IgD-negative memory B cell (primary cell): Measurements from ENCODE around the gene RSF1. TPM values are rescaled to one million over a fixed set of nuclear protein-coding genes. Genes with fewer than 3 reads are reported as not detected.

Experiments used
- H3K27ac Mint-ChIP-seq, 3 donors: one replicate each; pipeline ENCODE4 v1.8.0; 2020 to 2022; ENCODE audit warnings: mild to moderate bottlenecking in 3 of 3, mixed read lengths in 3 of 3, moderate library complexity in 1 of 3
- H3K27me3 Mint-ChIP-seq: one replicate; pipeline ENCODE4 v1.8.0; 2021; ENCODE audit warnings: mixed read lengths
- H3K36me3 Mint-ChIP-seq: one replicate; pipeline ENCODE4 v1.8.0; 2020; ENCODE audit warnings: mild to moderate bottlenecking, mixed read lengths
- H3K4me1 Mint-ChIP-seq, 3 donors: one replicate each; pipeline ENCODE4 v1.8.0; 2020 to 2022; ENCODE audit warnings: mixed read lengths in 3 of 3, mild to moderate bottlenecking in 1 of 3
- H3K4me3 Mint-ChIP-seq, 4 donors: one replicate each; pipeline ENCODE4 v1.8.0; 2020 to 2022; ENCODE audit warnings: mild to moderate bottlenecking in 4 of 4, mixed read lengths in 4 of 4, moderate library complexity in 3 of 4
- H3K9me3 Mint-ChIP-seq, 3 donors: one replicate each; pipeline ENCODE4 v1.8.0; 2020 to 2021; ENCODE audit warnings: mixed read lengths in 3 of 3, mild to moderate bottlenecking in 1 of 3
- polyA plus RNA-seq: library from polyadenylated mRNA; unstranded; fragments of 300-500 nt; fragmentation: Illumina TruSeq; gene quantifications from one replicate; pipeline ENCODE4 v1.2.3, GENCODE V29; 2021

Gene RSF1
- polyA plus RNA-seq, 1 donor from 2014 or later, result 57.0 TPM

- Mint-ChIP-seq H3K4me3 (no peak overlapping the region), H3K27me3 (no peaks in the 10 kb centered on the region), H3K4me1 (peaks cover 32 to 43% (median 42%) of the 10 kb centered on the region in 3 donors), H3K9me3 (no peaks in the 10 kb centered on the region), H3K27ac (no peak overlapping the region), H3K36me3 (peaks cover 2% of the 10 kb centered on the region)
Observed at GRCh38 chr11:77783025-77783424, 37.5 kb downstream of the RSF1 start.

GRCh38 chr11:77779935-77780334 is 40.6 kb downstream of the RSF1 start:
- H3K27me3 Mint-ChIP-seq, result no peaks in the 10 kb centered on the region
- no peaks in the 10 kb centered on the region for H3K9me3 Mint-ChIP-seq
- H3K4me1 Mint-ChIP-seq, result peaks cover 29 to 46% (median 35%) of the 10 kb centered on the region in 3 donors
- H3K36me3 Mint-ChIP-seq, result peaks cover 5% of the 10 kb centered on the region
- H3K27ac Mint-ChIP-seq, result no peak overlapping the region
- no peak overlapping the region for H3K4me3 Mint-ChIP-seq

GRCh38 chr11:77778549-77778948 is 42.0 kb downstream of the RSF1 start:
- Mint-ChIP-seq H3K36me3 (peaks cover 5% of the 10 kb centered on the region), H3K4me3 (no peak overlapping the region), H3K27ac (no peak overlapping the region), H3K27me3 (no peaks in the 10 kb centered on the region), H3K9me3 (no peaks in the 10 kb centered on the region), H3K4me1 (peaks cover 28 to 35% (median 29%) of the 10 kb centered on the region in 3 donors)

DNA sequence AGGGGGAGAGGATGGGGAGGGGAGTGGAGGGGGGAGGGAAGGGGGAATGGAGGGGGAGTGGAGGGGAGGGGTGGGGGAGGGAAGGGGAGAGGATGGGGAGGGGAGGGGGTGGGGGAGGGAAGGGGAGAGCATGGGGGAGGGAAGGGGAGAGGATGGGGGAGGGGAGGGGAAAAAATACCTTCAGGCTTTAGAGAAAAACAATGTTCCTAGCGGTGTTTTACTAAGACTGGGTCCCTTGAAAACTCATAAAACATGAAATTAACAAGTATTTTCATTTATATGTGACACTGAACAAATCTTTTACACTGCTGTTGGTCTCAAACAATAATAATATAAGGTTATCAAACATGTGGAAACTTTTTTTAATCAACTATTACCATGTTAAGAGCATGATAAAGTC is 42.4 kb downstream of the RSF1 start:
- peaks cover 29 to 36% (median 31%) of the 10 kb centered on the region in 3 donors for H3K4me1 Mint-ChIP-seq
- no peak overlapping the region for H3K4me3 Mint-ChIP-seq
- no peaks in the 10 kb centered on the region for H3K27me3 Mint-ChIP-seq
- H3K36me3 Mint-ChIP-seq, result peaks cover 5% of the 10 kb centered on the region
- no peak overlapping the region for H3K27ac Mint-ChIP-seq
- no peaks in the 10 kb centered on the region for H3K9me3 Mint-ChIP-seq

DNA sequence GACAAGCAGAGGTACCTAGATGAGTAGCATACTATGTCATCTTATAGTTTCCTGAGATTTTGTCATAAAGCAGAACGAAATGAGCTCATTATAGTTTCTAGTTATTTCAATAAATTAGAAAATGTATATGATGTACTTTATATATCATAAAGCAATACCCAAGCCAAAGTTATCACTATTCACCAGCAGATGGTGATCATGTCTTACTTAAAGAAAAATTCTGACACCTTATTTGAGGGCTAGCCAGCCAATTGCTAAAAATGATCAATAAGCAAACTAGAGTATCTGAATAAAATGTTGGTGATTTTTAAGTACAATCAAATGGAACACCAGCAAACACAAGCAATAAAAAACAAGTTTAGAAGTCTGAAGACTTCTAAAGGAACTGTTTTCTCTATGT is 44.1 kb downstream of the RSF1 start:
- Mint-ChIP-seq H3K27ac (no peak overlapping the region), H3K4me1 (peaks cover 32 to 41% (median 33%) of the 10 kb centered on the region in 3 donors), H3K4me3 (no peak overlapping the region), H3K27me3 (no peaks in the 10 kb centered on the region), H3K9me3 (no peaks in the 10 kb centered on the region), H3K36me3 (peaks cover 9% of the 10 kb centered on the region)

DNA sequence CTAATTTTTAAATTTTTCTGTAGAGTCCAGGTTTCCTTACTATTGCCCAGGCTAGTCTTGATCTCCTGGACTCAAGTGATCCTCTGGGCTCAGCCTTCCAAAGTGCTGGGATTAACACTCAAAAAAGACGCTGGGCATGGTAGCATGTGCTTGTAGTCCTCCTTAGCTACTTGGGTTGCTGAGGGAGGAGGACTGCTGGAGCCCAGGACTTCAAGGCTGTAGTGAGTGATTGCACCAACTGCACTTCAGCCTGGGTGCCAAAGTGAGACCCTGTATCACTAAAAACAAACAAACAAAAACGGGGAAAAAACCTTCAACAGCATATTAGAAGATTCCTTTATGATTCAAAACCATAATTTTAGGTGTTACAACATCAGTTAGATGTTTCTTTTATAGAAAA is 44.6 kb downstream of the RSF1 start:
- Mint-ChIP-seq H3K27ac (no peak overlapping the region), H3K4me3 (peak overlapping the region in 1 of 4 donors; percentile 29), H3K36me3 (peaks cover 9% of the 10 kb centered on the region), H3K9me3 (no peaks in the 10 kb centered on the region), H3K4me1 (peaks cover 37 to 44% (median 39%) of the 10 kb centered on the region in 3 donors), H3K27me3 (no peaks in the 10 kb centered on the region)

GRCh38 chr11:77771135-77771534 is 49.4 kb downstream of the RSF1 start:
- Mint-ChIP-seq H3K36me3 (peaks cover 5% of the 10 kb centered on the region), H3K4me3 (peak overlapping the region in 1 of 4 donors; percentile 13), H3K27me3 (no peaks in the 10 kb centered on the region), H3K27ac (peak overlapping the region in 1 of 3 donors; percentile 24), H3K9me3 (no peaks in the 10 kb centered on the region), H3K4me1 (peaks cover 29 to 41% (median 37%) of the 10 kb centered on the region in 3 donors)

DNA sequence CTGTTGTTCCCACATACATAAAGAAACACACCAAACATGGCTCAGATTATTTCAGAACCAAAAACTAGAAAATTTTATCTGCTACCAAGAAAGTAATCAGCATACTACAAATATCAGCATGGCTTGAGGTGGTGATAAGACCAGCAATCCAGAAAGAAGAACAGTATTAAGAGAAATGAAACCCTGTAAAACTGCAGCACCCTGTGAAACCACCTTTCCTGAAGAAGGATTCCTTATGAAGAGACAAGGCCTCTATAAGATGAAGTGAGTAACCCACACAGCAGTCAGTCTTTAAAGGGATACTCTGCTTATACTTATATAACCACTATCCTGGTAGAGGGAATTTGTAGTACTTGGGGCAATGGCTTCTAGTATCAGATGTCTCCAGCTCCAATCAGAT is 49.9 kb downstream of the RSF1 start:
- peak overlapping the region in 1 of 4 donors; percentile 11 for H3K4me3 Mint-ChIP-seq
- peak overlapping the region in 1 of 3 donors; percentile 81 for H3K27ac Mint-ChIP-seq
- no peaks in the 10 kb centered on the region for H3K9me3 Mint-ChIP-seq
- H3K27me3 Mint-ChIP-seq, result no peaks in the 10 kb centered on the region
- H3K36me3 Mint-ChIP-seq, result peaks cover 5% of the 10 kb centered on the region
- H3K4me1 Mint-ChIP-seq, result peaks cover 32 to 43% (median 37%) of the 10 kb centered on the region in 3 donors

DNA sequence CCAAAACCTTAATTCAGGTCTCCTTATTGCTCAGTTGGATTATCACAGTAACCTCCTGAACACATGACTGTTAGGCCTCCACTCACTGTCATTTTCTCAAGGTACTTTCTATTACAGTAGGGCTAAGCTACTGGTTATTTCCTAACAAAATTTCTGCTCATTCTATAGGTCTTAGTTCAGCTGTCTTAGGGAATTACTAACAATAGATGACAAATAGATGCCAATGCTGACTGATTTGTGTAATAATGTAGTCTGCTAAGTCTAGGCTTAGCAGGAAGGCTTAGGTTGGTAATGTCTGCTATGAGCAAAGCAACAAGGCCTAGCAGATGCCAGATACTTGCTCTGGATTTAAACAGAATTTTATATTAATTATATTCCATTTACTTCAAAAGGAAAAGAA is 58.1 kb downstream of the RSF1 start:
- H3K4me1 Mint-ChIP-seq, result peaks cover 10 to 17% (median 15%) of the 10 kb centered on the region in 3 donors
- H3K4me3 Mint-ChIP-seq, result no peak overlapping the region
- no peak overlapping the region for H3K27ac Mint-ChIP-seq
- H3K9me3 Mint-ChIP-seq, result no peaks in the 10 kb centered on the region
- H3K27me3 Mint-ChIP-seq, result no peaks in the 10 kb centered on the region
- peaks cover 15% of the 10 kb centered on the region for H3K36me3 Mint-ChIP-seq

- Mint-ChIP-seq H3K4me1 (peaks cover 12 to 16% (median 14%) of the 10 kb centered on the region in 3 donors), H3K36me3 (peaks cover 21% of the 10 kb centered on the region), H3K9me3 (no peaks in the 10 kb centered on the region), H3K27ac (no peak overlapping the region), H3K4me3 (no peak overlapping the region), H3K27me3 (no peaks in the 10 kb centered on the region)
Observed at GRCh38 chr11:77761491-77761890, 59.0 kb downstream of the RSF1 start.

GRCh38 chr11:77758331-77758730 is 62.2 kb downstream of the RSF1 start:
- no peaks in the 10 kb centered on the region for H3K9me3 Mint-ChIP-seq
- peaks cover 7 to 14% (median 14%) of the 10 kb centered on the region in 3 donors for H3K4me1 Mint-ChIP-seq
- H3K27ac Mint-ChIP-seq, result no peak overlapping the region
- H3K27me3 Mint-ChIP-seq, result no peaks in the 10 kb centered on the region
- no peak overlapping the region for H3K4me3 Mint-ChIP-seq
- peaks cover 19% of the 10 kb centered on the region for H3K36me3 Mint-ChIP-seq

DNA sequence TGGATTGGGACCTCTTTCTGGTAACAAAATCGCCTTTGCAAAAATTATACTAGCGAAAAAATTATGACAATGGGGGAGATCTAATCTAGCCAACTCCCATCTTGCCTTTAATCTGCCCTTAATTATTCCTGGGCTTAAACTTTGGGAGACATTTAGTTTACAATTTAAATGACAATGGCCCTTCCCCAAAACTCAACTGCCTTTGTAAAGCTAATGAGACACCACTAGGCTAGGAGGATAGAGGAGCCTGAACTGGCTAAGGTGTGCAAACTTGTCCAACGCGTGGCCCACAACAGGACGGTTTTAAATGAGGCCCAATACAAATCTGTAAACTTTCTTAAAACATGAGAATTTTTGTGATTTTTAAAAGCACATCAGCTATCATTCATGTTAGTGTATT is 67.3 kb downstream of the RSF1 start:
- peaks cover 14 to 18% (median 14%) of the 10 kb centered on the region in 3 donors for H3K4me1 Mint-ChIP-seq
- H3K27ac Mint-ChIP-seq, result no peak overlapping the region

DNA sequence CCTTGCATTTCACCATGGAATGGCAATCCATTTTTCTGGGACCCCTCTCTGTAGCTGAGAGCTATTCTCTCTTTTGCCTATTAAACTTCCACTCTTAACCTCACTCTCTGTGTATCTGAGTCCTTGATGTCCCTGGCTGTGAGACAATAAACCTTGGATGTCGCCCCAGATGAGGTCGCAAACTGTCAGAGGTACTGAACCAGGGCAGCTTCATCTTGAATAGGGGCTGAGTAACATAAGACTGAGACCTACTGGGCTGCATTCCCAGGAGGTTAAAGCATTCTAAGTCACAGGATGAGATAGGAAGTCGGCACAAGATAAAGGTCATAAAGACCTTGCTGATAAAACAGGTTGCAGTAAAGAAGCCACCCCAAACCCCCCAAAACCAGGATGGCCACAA is 68.0 kb downstream of the RSF1 start:
- Mint-ChIP-seq H3K27ac (no peak overlapping the region), H3K4me1 (peaks cover 12 to 18% (median 16%) of the 10 kb centered on the region in 3 donors), H3K4me3 (no peak overlapping the region), H3K27me3 (no peaks in the 10 kb centered on the region), H3K9me3 (no peaks in the 10 kb centered on the region), H3K36me3 (peaks cover 17% of the 10 kb centered on the region)

More for the DNA sequence above, 67.3 kb downstream of the RSF1 start:
- peaks cover 20% of the 10 kb centered on the region for H3K36me3 Mint-ChIP-seq
- H3K27me3 Mint-ChIP-seq, result no peaks in the 10 kb centered on the region
- H3K9me3 Mint-ChIP-seq, result no peaks in the 10 kb centered on the region
- H3K4me3 Mint-ChIP-seq, result no peak overlapping the region

GRCh38 chr11:77750394-77751156 is 69.9 kb downstream of the RSF1 start:
- Mint-ChIP-seq H3K27ac (no peak overlapping the region), H3K9me3 (no peaks in the 10 kb centered on the region), H3K27me3 (no peaks in the 10 kb centered on the region), H3K36me3 (peaks cover 14% of the 10 kb centered on the region), H3K4me1 (peaks cover 13 to 15% (median 14%) of the 10 kb centered on the region in 3 donors), H3K4me3 (no peak overlapping the region)

DNA sequence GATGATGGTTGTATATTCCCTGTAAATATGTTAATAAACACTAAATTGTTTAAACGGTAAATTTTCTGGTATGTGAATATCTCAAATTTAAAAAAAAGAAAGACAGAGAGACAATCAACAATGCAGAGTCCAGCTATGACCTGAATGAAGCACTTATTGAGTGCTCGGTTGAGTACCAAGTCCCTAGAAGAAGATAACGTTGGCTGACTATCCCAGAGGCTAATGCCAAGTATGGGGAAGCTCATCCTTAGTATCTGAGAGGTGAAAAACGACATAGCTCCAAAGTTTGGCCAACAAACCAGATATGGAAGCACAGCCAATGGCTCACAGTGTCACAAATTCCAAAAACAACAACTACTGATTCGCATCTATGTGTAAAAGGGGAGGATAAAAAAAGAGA is 71.3 kb downstream of the RSF1 start:
- Mint-ChIP-seq H3K9me3 (no peaks in the 10 kb centered on the region), H3K36me3 (peaks cover 9% of the 10 kb centered on the region), H3K27ac (no peak overlapping the region), H3K4me3 (no peak overlapping the region), H3K4me1 (peaks cover 9 to 12% (median 11%) of the 10 kb centered on the region in 3 donors), H3K27me3 (no peaks in the 10 kb centered on the region)

- H3K4me3 Mint-ChIP-seq, result no peak overlapping the region
- no peaks in the 10 kb centered on the region for H3K9me3 Mint-ChIP-seq
- peaks cover 4 to 12% (median 11%) of the 10 kb centered on the region in 3 donors for H3K4me1 Mint-ChIP-seq
- no peaks in the 10 kb centered on the region for H3K27me3 Mint-ChIP-seq
- H3K27ac Mint-ChIP-seq, result no peak overlapping the region
- H3K36me3 Mint-ChIP-seq, result peaks cover 9% of the 10 kb centered on the region
Observed at GRCh38 chr11:77748266-77748665, 72.3 kb downstream of the RSF1 start.
